H1 (cell line): ENCODE results near the gene AZGP1. TPM values are rescaled to one million over a fixed set of nuclear protein-coding genes. Genes with fewer than 3 reads are reported as not detected.

ENCODE experiments used
- CTCF ChIA-PET: fragments of 300-600 bp; sonication (Branson Sonifier 250); formaldehyde crosslinking; loops from one replicate; lab custom pipeline; 2021; ENCODE audit not compliant: partially characterized antibody; lab: Charles Lee
- POLR2A ChIA-PET: fragments of 300-600 bp; sonication (Branson Sonifier 250); formaldehyde crosslinking; loops from one replicate; lab custom pipeline; 2021; ENCODE audit warnings: inconsistent platforms; ENCODE audit not compliant: partially characterized antibody; lab: Charles Lee
- DNase-seq, 2 experiments: peaks; one replicate each; pipeline versions ENCODE4 v3.0.0 to v3.0.0-alpha.2; 2010 to 2022; ENCODE audit warnings: low spot score in 2 of 2, low read depth in 1 of 2, mixed read lengths in 1 of 2
- FAIRE-seq: peaks from 2 replicates; lab custom pipeline; 2011; peaks lifted over from hg19 to GRCh38; lab: Jason Lieb, UNC
- H2AFZ ChIP-seq: 2 replicates; pipeline ENCODE4 v1.8.1; 2012; ENCODE audit warnings: low read length, inconsistent platforms
- H2AK5ac ChIP-seq: 2 replicates; pipeline ENCODE4 v1.6.1; 2013; ENCODE audit warnings: low read depth, low read length
- H2BK120ac ChIP-seq: replicated peaks from 2 replicates; pipeline ENCODE3; 2013; ENCODE audit warnings: low read depth, low read length, inconsistent platforms
- H2BK12ac ChIP-seq: 2 replicates; pipeline ENCODE4 v1.6.1; 2013; ENCODE audit warnings: low read depth, low read length
- H2BK15ac ChIP-seq: 2 replicates; pipeline ENCODE4 v1.6.1; 2013; ENCODE audit warnings: low read length
- H2BK20ac ChIP-seq: 2 replicates; pipeline ENCODE4 v1.6.1; 2013; ENCODE audit warnings: low read length
- H2BK5ac ChIP-seq: 2 replicates; pipeline ENCODE4 v1.6.1; 2013; ENCODE audit warnings: low read depth, low read length
- H3K14ac ChIP-seq: 2 replicates; pipeline ENCODE4 v1.6.1; 2013; ENCODE audit warnings: inconsistent platforms; ENCODE audit not compliant: insufficient read length
- H3K18ac ChIP-seq: 2 replicates; pipeline ENCODE4 v1.6.1; 2013; ENCODE audit warnings: low read length; ENCODE audit errors: extremely low read depth
- H3K23ac ChIP-seq: 2 replicates; pipeline ENCODE4 v1.6.1; 2013; ENCODE audit warnings: inconsistent platforms; ENCODE audit not compliant: insufficient read length
- H3K23me2 ChIP-seq: 2 replicates; pipeline ENCODE4 v1.6.1; 2013; ENCODE audit warnings: low read depth, low read length
- H3K27ac ChIP-seq: 2 replicates; pipeline ENCODE4 v1.6.1; 2011; ENCODE audit warnings: low read depth, low read length, inconsistent platforms
- H3K27me3 ChIP-seq, 4 experiments: replicated peaks in 1 of 4; 1 replicate in 1 of 4; 2 replicates in 3 of 4; pipeline versions ENCODE4 v1.6.1 to v1.8.1; 2011 to 2013; ENCODE audit warnings: low read length in 3 of 4, mild to moderate bottlenecking in 3 of 4, inconsistent platforms in 2 of 4, mixed read lengths in 2 of 4, moderate library complexity in 1 of 4; ENCODE audit not compliant: control insufficient read depth in 3 of 4, insufficient read depth in 3 of 4; ENCODE audit errors: extremely low read depth in 1 of 4
- H3K36me3 ChIP-seq, 4 experiments: 2 replicates each; pipeline versions ENCODE4 v1.6.1 to v1.8.1; 2011 to 2013; ENCODE audit warnings: mild to moderate bottlenecking in 4 of 4, low read length in 3 of 4, moderate library complexity in 2 of 4, control low read depth in 1 of 4, inconsistent platforms in 1 of 4; ENCODE audit not compliant: insufficient read depth in 4 of 4, control insufficient read depth in 2 of 4
- H3K4ac ChIP-seq: replicated peaks from 2 replicates; pipeline ENCODE3; 2013; ENCODE audit warnings: low read length, low read depth, mixed read lengths, inconsistent platforms; ENCODE audit not compliant: insufficient read length
- H3K4me1 ChIP-seq, 4 experiments: replicated peaks in 1 of 4; 1 replicate in 1 of 4; 2 replicates in 3 of 4; pipeline versions ENCODE4 v1.6.1 to v1.8.1; 2011 to 2013; ENCODE audit warnings: low read length in 3 of 4, inconsistent platforms in 2 of 4, mixed read lengths in 1 of 4; ENCODE audit not compliant: insufficient read depth in 4 of 4, control insufficient read depth in 3 of 4
- H3K4me2 ChIP-seq, 2 experiments: 2 replicates each; pipeline versions ENCODE4 v1.6.1 to v1.8.1; 2011 to 2013; ENCODE audit warnings: low read depth in 2 of 2, low read length in 2 of 2, control low read depth in 1 of 2, inconsistent platforms in 1 of 2, mild to moderate bottlenecking in 1 of 2; ENCODE audit not compliant: insufficient read depth in 1 of 2
- H3K4me3 ChIP-seq, 4 experiments: fragments of 200-600, 300-600 bp in 1 of 4; sonication (generic), shearing (Covaris generic), sonication (Bioruptor Twin) in 1 of 4; 2 replicates each; pipeline versions ENCODE4 v1.5.1 to v1.8.1; 2011 to 2016; ENCODE audit warnings: low read length in 4 of 4, low read depth in 3 of 4, control low read depth in 2 of 4, inconsistent platforms in 2 of 4, mild to moderate bottlenecking in 2 of 4, mixed read lengths in 1 of 4, moderate library complexity in 1 of 4; ENCODE audit not compliant: insufficient read depth in 2 of 4; ENCODE audit errors: extremely low read depth in 1 of 4
- H3K56ac ChIP-seq: replicated peaks from 2 replicates; pipeline ENCODE3; 2013; ENCODE audit warnings: low read depth, mild to moderate bottlenecking, mixed read lengths, low read length, inconsistent platforms; ENCODE audit not compliant: insufficient read length
- H3K79me1 ChIP-seq: 2 replicates; pipeline ENCODE4 v1.6.1; 2013; ENCODE audit warnings: low read depth, low read length, control low read depth
- H3K79me2 ChIP-seq, 2 experiments: 2 replicates each; pipeline versions ENCODE4 v1.6.1 to v1.8.1; 2012 to 2013; ENCODE audit warnings: low read length in 2 of 2, mild to moderate bottlenecking in 2 of 2, inconsistent platforms in 1 of 2; ENCODE audit not compliant: insufficient read depth in 2 of 2, control insufficient read depth in 1 of 2
- H3K9ac ChIP-seq, 4 experiments: replicated peaks in 1 of 4; 1 replicate in 1 of 4; 2 replicates in 3 of 4; pipeline versions ENCODE4 v1.6.1 to v1.8.1; 2011 to 2013; ENCODE audit warnings: low read depth in 3 of 4, low read length in 3 of 4, control low read depth in 2 of 4, mild to moderate bottlenecking in 2 of 4, moderate library complexity in 2 of 4, inconsistent platforms in 1 of 4; ENCODE audit errors: extremely low read depth in 1 of 4
- H3K9me3 ChIP-seq, 2 experiments: 2 replicates each; pipeline versions ENCODE4 v1.6.1 to v1.8.1; 2012 to 2013; ENCODE audit warnings: mild to moderate bottlenecking in 2 of 2, moderate library complexity in 2 of 2, control low read depth in 1 of 2, inconsistent platforms in 1 of 2, low read depth in 1 of 2, low read length in 1 of 2, mixed read lengths in 1 of 2; ENCODE audit not compliant: insufficient read depth in 2 of 2
- H4K20me1 ChIP-seq, 2 experiments: replicated peaks in 1 of 2; 2 replicates each; pipeline versions ENCODE3 to v1.8.1; 2011 to 2013; ENCODE audit warnings: inconsistent platforms in 2 of 2, low read length in 2 of 2, mild to moderate bottlenecking in 1 of 2; ENCODE audit not compliant: insufficient read depth in 2 of 2, control insufficient read depth in 1 of 2
- H4K5ac ChIP-seq: 2 replicates; pipeline ENCODE4 v1.6.1; 2013; ENCODE audit warnings: low read length, low read depth, mixed read lengths, inconsistent platforms; ENCODE audit not compliant: insufficient read length
- H4K8ac ChIP-seq: 2 replicates; pipeline ENCODE4 v1.8.0; 2013; ENCODE audit warnings: mild to moderate bottlenecking, moderate library complexity, low read length, inconsistent platforms; ENCODE audit not compliant: insufficient read depth; ENCODE audit errors: extremely low read depth
- H4K91ac ChIP-seq: replicated peaks from 2 replicates; pipeline ENCODE3; 2013; ENCODE audit warnings: low read length, mixed read lengths, inconsistent platforms; ENCODE audit not compliant: insufficient read length
- SP1 ChIP-seq: IDR thresholded peaks from 2 replicates; pipeline ENCODE4 v1.6.1; 2011; ENCODE audit warnings: low read depth, low read length
- TAF1 ChIP-seq: IDR thresholded peaks from 2 replicates; pipeline ENCODE4 v1.6.1; 2011; ENCODE audit warnings: mild to moderate bottlenecking, low read depth, low read length
- WGBS, 2 experiments: shearing (Covaris generic) in 1 of 2; methylation state at CpG; one replicate each; pipeline versions ENCODE4 v1.1.6 to v1.1.7; 2013 to 2015; ENCODE audit warnings: low lambda C conversion rate in 2 of 2, mixed read lengths in 2 of 2, inconsistent platforms in 1 of 2, low coverage in 1 of 2, missing lambda C conversion rate in 1 of 2; ENCODE audit not compliant: insufficient replicate concordance in 2 of 2, insufficient coverage in 1 of 2, insufficient read length in 1 of 2; ENCODE audit errors: extremely low coverage in 1 of 2, missing lambda C conversion rate in 1 of 2; 5-methylcytosine and 5-hydroxymethylcytosine counted together
- polyA plus RNA-seq, 7 experiments: library from polyadenylated mRNA; depleted of rRNA in 3 of 7; stranded (reverse) in 5 of 7; unstranded in 2 of 7; fragments of >200 nt in 5 of 7; fragments of 200-250 nt in 2 of 7; gene quantifications; 1 replicate in 5 of 7; 2 replicates in 1 of 7; 4 replicates in 1 of 7; pipeline versions ENCODE4 v1.2.1 to v1.2.3, GENCODE V29; 2011 to 2013; ENCODE audit warnings: missing spikeins in 2 of 7, mixed read lengths in 2 of 7
- total RNA-seq: library from RNA; stranded (reverse); fragmentation: NEBNext Ultra II Directional; extraction: Animal tissue kit (Norgen Biotek cat#: 25700); gene quantifications from 2 replicates; pipeline ENCODE4 v1.2.1, GENCODE V29; 2021

AZGP1 gene
- total and polyA plus RNA-seq, 2 of the 8 experiments (the other 6 are each of a cell fraction or from before 2014, with no cell fraction given): 0.52 to 0.68 TPM

DNA sequence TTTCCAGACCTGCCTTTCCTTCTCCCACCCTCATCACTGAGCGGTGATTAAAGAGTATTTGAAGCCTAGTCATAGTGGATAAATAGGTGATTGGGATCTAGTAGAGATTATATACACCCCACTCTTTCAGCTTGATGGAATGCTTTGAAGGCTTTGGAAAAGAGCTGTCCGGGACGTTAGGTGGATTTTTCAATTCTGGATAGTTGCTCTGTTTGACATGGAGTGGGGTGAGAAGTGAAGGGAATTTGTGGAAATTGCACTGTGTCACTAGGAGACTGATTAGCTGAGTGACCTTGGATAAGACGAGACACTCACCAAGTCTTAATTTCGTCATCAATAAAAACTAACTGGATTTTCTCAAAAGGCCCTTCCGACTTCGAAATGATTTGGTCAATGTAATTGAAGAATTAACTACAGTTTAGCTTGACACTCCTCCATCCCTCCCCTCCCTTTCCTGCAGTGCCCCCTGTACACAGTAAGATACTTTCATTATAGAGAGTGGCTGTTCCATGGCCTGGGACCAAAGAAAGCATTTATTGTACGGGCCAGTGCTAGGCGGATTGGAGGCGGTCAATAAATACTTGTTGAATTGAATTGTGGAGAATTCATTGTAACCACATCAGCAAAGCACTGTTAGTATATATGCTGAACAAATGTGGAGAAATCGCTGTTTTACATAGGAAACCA, 40.5 kb upstream of the AZGP1 start:
- FAIRE-seq (no peak), DNase-seq (no peak)
- Histone ChIP-seq H2BK15ac (no peak overlapping the region), H4K91ac (no peak overlapping the region), H3K14ac (peak overlapping the region; percentile 92), H2AFZ (no peak overlapping the region), H2BK5ac (no peak overlapping the region), H2BK120ac (no peak overlapping the region), H3K9me3 (no peaks in the 10 kb centered on the region), H3K18ac (no peak overlapping the region), H2AK5ac (no peak overlapping the region), H3K27ac (peak overlapping the region; percentile 81), H3K23me2 (peaks cover 9% of the 10 kb centered on the region), H3K27me3 (no peaks in the 10 kb centered on the region), H4K20me1 (peaks cover 2 to 8% of the 10 kb centered on the region in 2 experiments), H3K9ac (peak overlapping the region; percentile 92 to 96 (median 93)), H3K4me3 (peak overlapping the region; percentile 91 to 99 (median 95)), H2BK12ac (no peak overlapping the region), H2BK20ac (no peak overlapping the region), H4K5ac (no peak overlapping the region), H3K4me1 (peaks cover 0 to 4% (median 1%) of the 10 kb centered on the region in 4 experiments; a peak in 3 of 7 replicates), H4K8ac (peak overlapping the region; percentile 92), H3K79me2 (peaks cover 20 to 54% of the 10 kb centered on the region in 2 experiments), H3K79me1 (peaks cover 10% of the 10 kb centered on the region), H3K36me3 (peaks cover 0 to 7% (median 0%) of the 10 kb centered on the region in 4 experiments; a peak in 2 of 8 replicates), H3K56ac (no peak overlapping the region), H3K4ac (no peak overlapping the region), H3K4me2 (peak overlapping the region; percentile 90 to 98), H3K23ac (peak overlapping the region; percentile 94)
- ChIA-PET CTCF (interaction anchor here (1.1 to 9.7 kb wide), 4 partner anchors 22 to 103 kb away, joined by 3 to 99 read pairs (median 6); no protein-coding TSS in a partner anchor), POLR2A (interaction anchor here (0.6 to 7.4 kb wide), 13 partner anchors 9 to 471 kb away, joined by 3 to 47 read pairs (median 4); partner anchors contain the start of genes ZSCAN21 and ZSCAN25)
- 64% methylated on average over 11 of the region's 11 CpGs; no CpG with 5 or more reads in 1 of the 2 experiments for WGBS, 2 experiments
- 0 out of 2 replicates have a peak, but pooled peaks have one; percentile 12 for TF ChIP-seq TAF1
- TF ChIP-seq SP1: no peak
